ENCODE results near the gene CDK6.
"Not testable (repeated sequence)": the region's sequence is repeated elsewhere in the genome, so short reads cannot be mapped to it uniquely, and the experiment has no call there.

The CDK6 gene

DNA sequence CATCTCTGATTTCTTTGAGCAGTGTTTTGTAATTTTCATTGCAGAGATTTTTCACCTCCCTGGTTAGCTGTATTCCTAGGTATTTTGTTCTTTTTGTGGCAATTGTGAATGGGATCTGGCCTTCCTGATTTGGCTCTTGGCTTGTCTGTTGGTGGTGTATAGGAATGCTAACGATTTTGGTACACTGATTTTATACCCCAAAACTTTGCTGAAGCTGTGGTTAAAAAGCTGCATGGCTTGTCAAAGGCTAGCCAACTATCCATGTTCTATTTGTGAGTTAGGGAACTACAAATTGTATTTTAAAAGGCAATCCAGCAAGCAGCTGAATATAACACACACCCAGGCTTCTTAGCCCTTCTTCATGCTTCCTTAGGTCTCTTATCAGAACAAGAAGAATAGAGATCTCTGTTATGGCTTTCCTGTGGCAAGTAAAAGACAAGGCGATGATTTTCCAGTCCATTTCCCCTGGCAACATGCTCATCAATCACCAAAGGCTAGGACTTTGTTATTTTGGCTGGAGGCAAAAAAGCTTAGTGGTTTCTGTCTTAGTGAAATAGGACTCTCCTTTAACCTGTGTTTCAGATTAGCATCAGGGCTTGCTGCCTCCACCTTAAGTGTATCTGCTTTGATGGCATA lies 77.5 kb downstream of the CDK6 start:
- Histone ChIP-seq H3K9me2 (ENCODE audit: low read depth, low read length) (no peaks in the 10 kb centered on the region), H3K4me1 (ENCODE audit: insufficient read depth, low read length, severe bottlenecking) (no peaks in the 10 kb centered on the region), H3K36me3 (ENCODE audit: insufficient read depth, low read length) (peaks cover 6% of the 10 kb centered on the region; the same call in 1 of the 2 replicates), H4K20me1 (ENCODE audit: insufficient read depth, low read length) (no peaks in the 10 kb centered on the region), H3K27me3 (ENCODE audit: insufficient read depth, low read length) (no peaks in the 10 kb centered on the region), H2AFZ (ENCODE audit: low read length) (no peak overlapping the region), H3K9ac (ENCODE audit: low read length) (no peak overlapping the region), H3K9me3 (ENCODE audit: low read length) (no peaks in the 10 kb centered on the region), H3F3A (ENCODE audit: insufficient read depth, low read length) (no peaks in the 10 kb centered on the region), H3K27ac (ENCODE audit: low read depth, low read length, poor library complexity, severe bottlenecking) (no peak overlapping the region), H3K4me2 (ENCODE audit: low read length) (no peak overlapping the region), H3K79me2 (ENCODE audit: insufficient read depth, low read length) (no peaks in the 10 kb centered on the region), H3K4me3 (ENCODE audit: low read depth, low read length, poor library complexity, severe bottlenecking) (no peak overlapping the region)
- TF ChIP-seq, protein P1, sequence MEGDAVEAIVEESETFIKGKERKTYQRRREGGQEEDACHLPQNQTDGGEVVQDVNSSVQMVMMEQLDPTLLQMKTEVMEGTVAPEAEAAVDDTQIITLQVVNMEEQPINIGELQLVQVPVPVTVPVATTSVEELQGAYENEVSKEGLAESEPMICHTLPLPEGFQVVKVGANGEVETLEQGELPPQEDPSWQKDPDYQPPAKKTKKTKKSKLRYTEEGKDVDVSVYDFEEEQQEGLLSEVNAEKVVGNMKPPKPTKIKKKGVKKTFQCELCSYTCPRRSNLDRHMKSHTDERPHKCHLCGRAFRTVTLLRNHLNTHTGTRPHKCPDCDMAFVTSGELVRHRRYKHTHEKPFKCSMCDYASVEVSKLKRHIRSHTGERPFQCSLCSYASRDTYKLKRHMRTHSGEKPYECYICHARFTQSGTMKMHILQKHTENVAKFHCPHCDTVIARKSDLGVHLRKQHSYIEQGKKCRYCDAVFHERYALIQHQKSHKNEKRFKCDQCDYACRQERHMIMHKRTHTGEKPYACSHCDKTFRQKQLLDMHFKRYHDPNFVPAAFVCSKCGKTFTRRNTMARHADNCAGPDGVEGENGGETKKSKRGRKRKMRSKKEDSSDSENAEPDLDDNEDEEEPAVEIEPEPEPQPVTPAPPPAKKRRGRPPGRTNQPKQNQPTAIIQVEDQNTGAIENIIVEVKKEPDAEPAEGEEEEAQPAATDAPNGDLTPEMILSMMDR (IDR thresholded peaks at IDR 0.05; ENCODE audit: low read length): no peak

DNA sequence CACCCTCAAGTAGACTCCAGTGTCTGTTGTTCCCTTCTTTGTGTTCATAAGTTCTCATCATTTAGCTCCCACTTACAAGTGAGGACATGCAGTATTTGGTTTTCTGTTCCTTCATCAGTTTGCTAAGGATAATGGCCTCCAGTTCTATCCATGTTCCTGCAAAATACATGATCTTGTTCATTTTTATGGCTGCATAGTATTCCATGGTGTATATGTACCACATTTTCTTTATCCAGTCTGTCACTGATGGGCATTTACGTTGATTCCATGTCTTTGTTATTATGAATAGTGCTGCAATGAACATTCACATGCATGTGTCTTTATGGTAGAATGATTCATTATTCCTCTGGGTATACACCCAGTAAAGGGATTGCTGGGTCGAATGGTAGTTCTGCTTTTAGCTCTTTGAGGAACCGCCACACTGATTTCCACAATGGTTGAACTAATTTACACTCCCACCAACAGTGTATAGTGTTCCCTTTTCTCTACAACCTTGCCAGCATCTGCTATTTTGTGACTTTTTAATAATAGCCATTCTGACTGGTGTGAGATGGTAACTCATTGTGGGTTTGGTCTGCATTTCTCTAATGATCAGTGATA lies 79.0 kb downstream of the CDK6 start:
- not testable (repeated sequence) for H3K79me2 ChIP-seq (ENCODE audit: insufficient read depth, low read length); H3K27ac ChIP-seq (ENCODE audit: low read depth, low read length, poor library complexity, severe bottlenecking); H3K9me3 ChIP-seq (ENCODE audit: low read length)

DNA sequence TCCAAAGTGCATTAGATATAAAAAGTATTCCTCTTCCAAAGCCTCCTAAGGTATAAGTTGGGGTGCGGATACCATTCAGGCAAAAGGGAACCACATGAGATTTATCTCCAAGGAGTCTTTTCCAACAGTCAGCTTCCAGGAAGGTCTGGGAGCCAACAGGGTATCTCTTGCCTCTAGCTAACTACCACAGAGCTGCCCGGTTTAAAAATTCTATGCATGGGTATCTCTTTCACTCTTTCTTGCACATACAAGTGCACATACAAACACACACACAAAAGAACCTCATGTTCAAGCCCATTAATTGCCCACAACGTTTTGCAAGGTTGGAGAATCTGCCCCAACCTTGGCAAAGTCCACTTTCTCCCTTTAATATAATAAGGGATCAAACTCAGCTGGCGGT lies 80.7 kb downstream of the CDK6 start:
- Histone ChIP-seq H3K9me3 (ENCODE audit: low read length) (no peaks in the 10 kb centered on the region), H2AFZ (ENCODE audit: low read length) (no peak overlapping the region), H3K36me3 (ENCODE audit: insufficient read depth, low read length) (peaks cover 6% of the 10 kb centered on the region; the same call in 1 of the 2 replicates), H3K27ac (ENCODE audit: low read depth, low read length, poor library complexity, severe bottlenecking) (no peak overlapping the region), H3K4me2 (ENCODE audit: low read length) (no peak overlapping the region), H3K79me2 (ENCODE audit: insufficient read depth, low read length) (no peaks in the 10 kb centered on the region; the same call in 1 of the 2 replicates), H3K4me1 (ENCODE audit: insufficient read depth, low read length, severe bottlenecking) (no peaks in the 10 kb centered on the region), H3K9me2 (ENCODE audit: low read depth, low read length) (no peaks in the 10 kb centered on the region), H3K4me3 (ENCODE audit: low read depth, low read length, poor library complexity, severe bottlenecking) (no peak overlapping the region), H4K20me1 (ENCODE audit: insufficient read depth, low read length) (no peaks in the 10 kb centered on the region), H3K27me3 (ENCODE audit: insufficient read depth, low read length) (no peaks in the 10 kb centered on the region), H3F3A (ENCODE audit: insufficient read depth, low read length) (no peaks in the 10 kb centered on the region), H3K9ac (ENCODE audit: low read length) (no peak overlapping the region)
- TF ChIP-seq, protein P1 (IDR thresholded peaks at IDR 0.05; ENCODE audit: low read length): no peak
- TF ChIP-seq EZH2 (IDR thresholded peaks at IDR 0.05; ENCODE audit: borderline replicate concordance, low read length): no peak

More for the DNA sequence above, 79.0 kb downstream of the CDK6 start:
- H4K20me1 ChIP-seq (ENCODE audit: insufficient read depth, low read length); H3K36me3 ChIP-seq (ENCODE audit: insufficient read depth, low read length); H2AFZ ChIP-seq (ENCODE audit: low read length); H3K9ac ChIP-seq (ENCODE audit: low read length); H3K9me2 ChIP-seq (ENCODE audit: low read depth, low read length); H3K4me1 ChIP-seq (ENCODE audit: insufficient read depth, low read length, severe bottlenecking); H3K27me3 ChIP-seq (ENCODE audit: insufficient read depth, low read length); H3K4me3 ChIP-seq (ENCODE audit: low read depth, low read length, poor library complexity, severe bottlenecking); H3K4me2 ChIP-seq (ENCODE audit: low read length); H3F3A ChIP-seq (ENCODE audit: insufficient read depth, low read length): not testable (repeated sequence)

All from OCI-LY1 (cell line).